NCI-H226 (cell line): ENCODE measurements around the gene WWOX.

Source experiments
- DNase-seq: peaks from one replicate; pipeline ENCODE4 v3.0.0-alpha.2; 2015

Gene WWOX

DNA sequence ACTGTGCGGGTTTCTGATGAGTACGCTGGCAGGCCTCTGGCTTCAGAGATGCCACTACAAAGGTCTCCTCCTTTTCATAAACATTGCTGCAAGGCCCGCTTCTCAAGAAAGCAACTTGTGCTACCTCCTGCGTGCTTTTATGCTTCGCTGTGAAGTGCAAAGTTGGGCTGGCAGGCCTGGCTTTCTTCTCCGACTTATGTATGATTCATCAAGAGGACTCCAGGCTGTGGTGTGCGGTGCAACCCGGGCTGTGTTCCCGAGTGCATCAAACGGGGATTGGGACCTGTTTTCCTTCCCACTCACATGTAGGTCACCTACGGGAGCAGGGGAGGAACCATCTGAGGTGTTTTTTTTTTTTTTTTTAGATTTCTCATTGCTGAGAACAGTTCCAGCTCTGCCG, 534.1 kb downstream of the WWOX start:
- DNase-seq: no peak

DNA sequence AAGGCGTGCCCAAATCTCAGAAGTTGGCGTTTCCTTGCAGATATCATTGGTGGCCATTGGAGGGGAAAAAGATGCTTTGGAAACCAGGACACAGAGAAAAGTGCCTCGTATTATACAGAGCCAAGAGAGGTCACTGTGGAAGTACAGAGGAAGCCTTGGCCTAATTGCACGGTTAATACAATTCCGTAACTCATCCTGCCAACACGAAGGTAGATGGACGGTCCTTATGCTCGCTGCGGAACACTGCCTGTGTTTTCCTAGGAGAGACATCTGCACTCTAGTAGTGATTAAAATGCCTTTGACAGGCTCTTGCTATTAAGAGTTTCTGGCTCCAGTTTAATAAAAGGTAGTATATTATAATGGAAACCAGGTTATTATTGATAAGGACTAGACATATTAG, 536.4 kb downstream of the WWOX start:
- no peak for DNase-seq

DNA sequence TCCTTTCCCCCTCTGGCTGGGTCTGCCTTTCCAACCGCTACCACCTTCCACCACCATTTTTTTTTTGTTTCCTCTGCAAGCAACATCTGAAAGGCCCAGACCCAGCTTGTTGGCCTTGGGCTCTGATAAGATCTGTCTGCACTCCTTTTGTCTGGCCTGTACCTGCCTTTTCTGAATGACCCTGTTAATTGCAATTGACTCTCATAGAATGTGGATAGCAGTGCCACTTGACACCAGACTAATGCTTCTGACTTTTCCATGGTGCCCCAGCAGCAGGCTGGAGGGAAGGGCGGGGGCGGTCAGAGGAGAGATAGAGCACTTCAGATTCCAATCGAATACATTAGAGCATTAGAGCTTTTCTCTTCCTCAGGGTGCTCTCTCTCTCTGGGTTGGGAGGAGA, 538.9 kb downstream of the WWOX start:
- no peak for DNase-seq

GRCh38 chr16:78639775-78640174, 540.3 kb downstream of the WWOX start:
- DNase-seq: no peak

- DNase-seq: no peak
These were observed 541.4 kb downstream of the WWOX start for GRCh38 chr16:78640886-78641285.

GRCh38 chr16:78641433-78641832, 542.0 kb downstream of the WWOX start:
- no peak for DNase-seq

DNA sequence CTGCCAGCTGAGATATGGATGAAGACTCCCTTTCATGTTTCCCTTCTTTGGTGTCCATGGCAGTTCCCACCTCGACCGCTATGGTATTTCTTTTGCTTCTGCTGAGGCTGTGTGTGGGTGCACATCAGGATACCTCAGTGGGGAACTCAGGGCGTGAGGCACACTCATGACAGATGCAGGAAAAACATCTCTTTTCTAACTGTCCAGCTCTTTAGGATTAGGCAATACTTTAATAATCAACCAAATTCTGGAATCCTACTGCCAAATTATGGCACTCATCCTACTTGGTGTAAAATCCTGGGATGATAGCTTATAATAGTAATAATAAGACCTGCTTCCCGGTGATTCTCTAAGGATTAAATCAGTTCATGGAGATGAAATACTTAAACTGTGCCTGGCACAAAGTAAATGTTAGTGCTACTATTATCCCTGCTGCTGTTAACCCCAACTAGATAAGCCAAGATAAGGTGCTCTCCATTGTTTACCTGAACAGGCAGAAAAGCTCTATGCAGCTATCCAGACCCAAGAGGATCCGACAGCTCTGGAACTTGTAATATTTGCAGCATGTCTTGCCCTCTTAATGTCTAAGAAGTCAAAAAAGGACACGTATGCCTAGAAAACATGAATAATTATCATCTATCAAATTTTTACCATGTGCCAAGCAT, 543.3 kb downstream of the WWOX start:
- no peak for DNase-seq

DNA sequence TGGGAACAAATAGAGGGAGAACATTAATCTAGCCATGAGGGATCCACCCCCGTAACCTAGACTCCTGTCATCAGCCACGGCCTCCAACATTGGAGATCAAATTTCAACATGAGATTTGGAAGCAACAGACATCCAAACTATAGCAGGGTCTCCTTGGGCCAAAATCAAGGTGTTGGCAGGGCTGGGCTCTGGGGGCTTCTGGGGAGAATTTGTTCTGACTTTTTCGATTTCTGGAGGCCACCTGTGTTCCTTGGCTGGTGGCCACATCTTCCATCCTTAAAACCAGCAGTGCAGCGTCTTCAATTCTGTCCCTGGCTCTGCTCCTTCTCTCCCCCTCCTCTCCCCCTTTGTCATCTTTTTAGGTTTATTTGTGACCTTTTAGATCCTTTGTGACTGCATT, 546.2 kb downstream of the WWOX start:
- DNase-seq: no peak

GRCh38 chr16:78647019-78647418, 547.6 kb downstream of the WWOX start:
- no peak for DNase-seq

- DNase-seq: no peak
These were observed 548.0 kb downstream of the WWOX start for GRCh38 chr16:78647491-78647890.

DNA sequence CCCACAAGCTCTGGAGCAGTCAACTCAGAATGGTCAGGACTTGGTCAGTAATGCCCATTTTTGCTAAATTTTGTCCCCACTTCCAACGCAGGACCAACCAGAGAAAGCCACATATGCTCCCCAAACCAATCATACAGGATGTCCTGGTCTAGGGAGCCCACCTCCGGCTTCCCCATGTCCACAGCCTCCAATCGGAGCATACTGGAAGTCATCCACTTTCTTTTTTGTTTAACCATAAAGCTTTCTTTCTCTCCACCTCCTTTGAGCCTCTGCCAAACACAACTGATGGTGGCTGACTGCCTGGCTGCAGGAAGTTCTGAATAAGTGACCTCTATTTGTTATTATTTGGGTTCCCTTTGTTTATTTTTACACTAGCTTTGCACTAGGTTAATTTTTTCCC, 549.1 kb downstream of the WWOX start:
- no peak for DNase-seq

DNA sequence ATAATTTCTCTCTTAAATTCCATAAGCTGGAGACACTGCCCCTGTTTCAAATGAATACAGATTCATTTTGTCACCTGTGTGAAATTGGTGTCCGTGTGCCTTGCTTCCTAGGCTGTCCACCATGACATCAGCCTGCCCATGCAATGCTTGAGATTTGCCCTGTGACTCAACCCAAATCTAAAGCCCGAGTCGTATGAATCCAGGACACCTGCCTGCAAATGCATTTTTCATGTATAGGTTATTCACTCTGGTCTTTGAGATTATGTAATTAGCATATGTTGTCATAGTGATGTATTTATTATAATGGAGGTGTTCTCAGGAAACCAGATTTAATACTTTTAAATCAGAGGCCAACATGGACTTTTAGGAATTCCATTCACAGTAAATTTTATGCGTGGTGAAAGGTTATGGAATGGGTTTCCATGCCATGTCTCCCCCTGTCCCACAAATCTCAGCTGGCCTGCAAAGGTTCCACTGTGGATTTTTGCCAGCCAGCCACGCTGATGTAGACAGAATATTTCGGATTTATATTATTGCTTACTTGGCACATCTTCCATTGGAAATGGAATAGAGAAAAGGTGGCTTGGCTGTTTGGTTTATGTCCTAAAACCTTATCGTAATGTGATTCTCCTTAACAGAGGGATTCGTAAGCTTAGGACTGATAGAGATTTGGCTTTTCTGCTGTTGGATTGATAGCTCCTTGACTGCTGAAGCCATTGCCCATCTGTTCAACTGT, 551.1 kb downstream of the WWOX start:
- DNase-seq: no peak

DNA sequence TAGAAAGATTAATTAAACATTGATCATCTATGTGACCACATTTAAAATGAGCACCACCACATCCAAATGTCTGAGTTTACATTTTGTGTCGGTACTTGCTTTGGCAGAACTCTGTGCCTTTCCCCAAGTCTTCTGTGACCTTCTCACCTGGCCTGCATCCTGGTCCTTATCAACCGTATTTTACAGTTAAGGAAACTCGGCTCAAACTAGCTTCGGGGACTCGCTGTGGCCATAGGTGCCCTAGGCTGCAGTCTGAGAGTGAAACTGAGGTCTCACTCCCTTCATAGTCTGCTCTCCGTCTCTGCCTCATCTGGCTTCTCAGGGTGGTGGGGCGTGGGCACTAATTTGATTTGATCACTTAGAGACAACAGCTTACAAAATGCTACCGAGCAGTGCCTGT, 555.5 kb downstream of the WWOX start:
- DNase-seq: no peak

GRCh38 chr16:78655331-78656113, 556.1 kb downstream of the WWOX start:
- DNase-seq: no peak

- DNase-seq: no peak
These were observed 557.4 kb downstream of the WWOX start for GRCh38 chr16:78656887-78657286.

GRCh38 chr16:78659216-78659615, 559.8 kb downstream of the WWOX start:
- no peak for DNase-seq

DNA sequence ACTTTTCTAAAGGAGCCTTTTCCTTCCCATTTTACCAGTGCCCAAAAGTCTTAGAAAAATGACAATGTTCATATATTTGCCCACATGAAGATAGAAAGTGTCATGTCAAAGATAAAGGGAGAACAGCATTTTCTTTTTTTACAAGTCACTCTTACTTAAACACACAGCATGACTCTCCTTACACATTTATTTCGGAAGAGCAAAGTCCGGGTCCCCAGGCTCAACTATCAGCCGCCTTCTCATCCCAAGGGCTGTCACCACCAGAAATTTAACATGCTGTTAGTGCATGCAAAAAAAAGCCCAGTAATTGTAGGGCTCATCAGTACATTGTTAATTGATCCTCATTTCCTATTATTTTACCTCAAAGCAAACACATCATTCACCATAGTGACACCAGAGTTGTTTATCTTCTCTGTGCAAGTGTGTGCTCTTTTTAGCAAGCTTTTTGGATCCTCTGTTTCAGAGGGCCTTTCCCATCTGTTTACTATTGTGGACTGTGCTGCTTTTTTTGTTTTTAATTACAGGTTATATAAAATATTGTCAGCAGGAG, 560.3 kb downstream of the WWOX start:
- no peak for DNase-seq

- DNase-seq: no peak
These were observed 561.3 kb downstream of the WWOX start for GRCh38 chr16:78660795-78661194.

DNA sequence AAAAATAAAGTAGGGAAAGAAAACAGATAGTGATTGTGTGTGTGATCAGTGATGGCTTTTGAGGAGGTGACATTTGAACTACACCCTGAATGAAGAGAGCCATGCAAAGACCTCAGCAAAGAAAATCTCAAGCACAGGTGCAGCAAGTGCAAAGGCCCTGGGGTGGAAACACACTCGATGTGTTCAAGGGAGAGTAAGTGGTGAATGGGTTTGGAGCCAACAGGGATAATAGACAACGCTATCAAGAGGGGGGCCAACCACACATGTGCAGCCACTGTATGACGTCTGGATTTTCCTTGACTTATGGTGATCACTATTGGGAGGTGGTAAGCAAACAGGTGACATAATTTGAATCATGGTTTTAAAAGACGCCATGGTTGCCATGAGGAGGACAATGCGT, 564.2 kb downstream of the WWOX start:
- DNase-seq: no peak

GRCh38 chr16:78664811-78665772, 565.6 kb downstream of the WWOX start:
- DNase-seq: no peak

GRCh38 chr16:78666318-78666717, 566.9 kb downstream of the WWOX start:
- no peak for DNase-seq

GRCh38 chr16:78667675-78668074, 568.2 kb downstream of the WWOX start:
- DNase-seq: no peak

GRCh38 chr16:78668393-78668792, 568.9 kb downstream of the WWOX start:
- no peak for DNase-seq
